Heart left ventricle (tissue), 13 donors: ENCODE measurements around the gene MAP3K20.

ENCODE experiments used
- POLR2A ChIP-seq, 2 donors: fragments of 450-650 bp; IDR thresholded peaks; one replicate each; pipeline ENCODE4 v1.6.1; 2017; ENCODE audit warnings: antibody characterized with exemption in 2 of 2, mild to moderate bottlenecking in 2 of 2, moderate library complexity in 2 of 2
- TF ChIP-seq, protein P1 (sequence below), 12 donors: fragments of 200-600 bp; sonication (generic) in 4 of 12; IDR thresholded peaks; one replicate each; pipeline versions ENCODE4 v1.5.0 to v1.8.0; 2018 to 2022; ENCODE audit warnings: antibody characterized with exemption in 12 of 12, mild to moderate bottlenecking in 5 of 12
- donor health status: ischemic (EF 13 %, LVEDD 7.1; RV severe dilation, severe dysfunction).
- donor health status: DM: no; HTN: yes; CAD: no.
- donor health status: DM: no; HTN: no; CAD: no.
- donor health status: ischemic (EF 25% LVEDD 6.9; RV normal size, moderate dysfunction).
- donor health status: ischemic (EF 25% LVEDD 5.7; RV mildly dilated, moderate dysfunction).
- donor health status: ischemic (EF 35%, LVEDD 5.7; RV mildly dilated, moderate dysfunction).
- donor health status: nonischemic (EF 11% LVEDD 7.7; RV severe dilation, severe dysfunction).
- donor health status: DM: yes; HTN: yes; CAD: no.
- donor health status: PGD.
- donor health status: ischemic (EF 29% LVEDD 5.4; RV normal size, mild dysfunction).
- donor health status: nonischemic (EF 23%, LVEDD 6.1; RV moderate dilation, normal function).

DNA sequence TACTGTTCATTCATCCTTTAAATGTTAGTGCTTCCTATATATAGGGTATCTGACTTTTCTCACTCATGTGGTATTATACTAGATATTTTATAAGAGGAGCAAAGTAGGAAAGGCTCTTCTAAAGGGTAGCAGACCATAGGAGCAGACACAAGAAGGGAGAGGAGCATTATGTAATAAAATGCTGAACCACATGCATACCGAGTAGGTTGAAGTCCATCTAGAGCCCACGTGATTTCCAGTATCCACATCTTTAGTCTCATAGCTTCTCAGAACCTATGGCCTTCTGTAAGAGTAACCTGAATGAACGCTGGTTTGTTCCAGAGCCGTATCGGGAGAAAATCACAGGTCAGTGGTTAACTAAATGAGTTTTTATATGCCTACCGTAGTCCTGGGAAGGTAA is 85.9 kb downstream of the MAP3K20 start:
- TF ChIP-seq, protein P1, sequence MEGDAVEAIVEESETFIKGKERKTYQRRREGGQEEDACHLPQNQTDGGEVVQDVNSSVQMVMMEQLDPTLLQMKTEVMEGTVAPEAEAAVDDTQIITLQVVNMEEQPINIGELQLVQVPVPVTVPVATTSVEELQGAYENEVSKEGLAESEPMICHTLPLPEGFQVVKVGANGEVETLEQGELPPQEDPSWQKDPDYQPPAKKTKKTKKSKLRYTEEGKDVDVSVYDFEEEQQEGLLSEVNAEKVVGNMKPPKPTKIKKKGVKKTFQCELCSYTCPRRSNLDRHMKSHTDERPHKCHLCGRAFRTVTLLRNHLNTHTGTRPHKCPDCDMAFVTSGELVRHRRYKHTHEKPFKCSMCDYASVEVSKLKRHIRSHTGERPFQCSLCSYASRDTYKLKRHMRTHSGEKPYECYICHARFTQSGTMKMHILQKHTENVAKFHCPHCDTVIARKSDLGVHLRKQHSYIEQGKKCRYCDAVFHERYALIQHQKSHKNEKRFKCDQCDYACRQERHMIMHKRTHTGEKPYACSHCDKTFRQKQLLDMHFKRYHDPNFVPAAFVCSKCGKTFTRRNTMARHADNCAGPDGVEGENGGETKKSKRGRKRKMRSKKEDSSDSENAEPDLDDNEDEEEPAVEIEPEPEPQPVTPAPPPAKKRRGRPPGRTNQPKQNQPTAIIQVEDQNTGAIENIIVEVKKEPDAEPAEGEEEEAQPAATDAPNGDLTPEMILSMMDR (IDR thresholded peaks at IDR 0.05) = no peak
- TF ChIP-seq POLR2A (IDR thresholded peaks at IDR 0.05) = no peak
